K562 (cell line): Measurements from ENCODE around the gene ZBTB16. TPM values are rescaled to one million over a fixed set of nuclear protein-coding genes. Genes with fewer than 3 reads are reported as not detected.

Experiments
- ATAC-seq: fragments of 200-7000 bp; cut with Tn5 transposase; 3 replicates; pipeline ENCODE4 v1.9.1; 2020; ENCODE audit warnings: moderate library complexity
- BruUV-seq: library from RNA; stranded (reverse); fragments of 400-500 nt; replicated peaks from 2 replicates; lab custom pipeline; 2021; lab: Mats Ljungman, UMichigan
- CTCF ChIA-PET: fragments of 300-600 bp; formaldehyde crosslinking; extraction: SDS; loops from one replicate; lab custom pipeline; 2021; ENCODE audit warnings: low intra/inter-chr PET ratio; lab: Yijun Ruan, JAX
- POLR2A ChIA-PET: fragments of 300-600, 350-650 bp; sonication (Branson Sonifier 250); formaldehyde crosslinking; extraction: SDS; loops from one replicate; lab custom pipeline; 2021; ENCODE audit warnings: antibody characterized with exemption, inconsistent platforms; lab: Yijun Ruan, JAX
- DNase-seq, 4 experiments: peaks; one replicate each; pipeline versions ENCODE4 v3.0.0 to v3.0.0-alpha.2; 2011 to 2018; ENCODE audit warnings: low spot score in 3 of 4, mixed read lengths in 3 of 4; ENCODE audit errors: extremely low read depth in 1 of 4
- FAIRE-seq: peaks from 2 replicates; lab custom pipeline; 2011; peaks lifted over from hg19 to GRCh38; lab: Jason Lieb, UNC
- H2AFZ ChIP-seq: 2 replicates; pipeline ENCODE4 v1.6.0; 2011; ENCODE audit warnings: low read depth, low read length, control low read depth, inconsistent platforms
- H3K27ac ChIP-seq: fragments of 200-600 bp; 3 replicates; pipeline ENCODE4 v1.8.0; 2011; ENCODE audit warnings: low read depth, mild to moderate bottlenecking, control low read depth, inconsistent platforms, low read length, moderate library complexity, mixed read lengths; ENCODE audit errors: extremely low read depth
- H3K27me3 ChIP-seq, 2 experiments: fragments of 300-600 bp in 1 of 2; 2 replicates in 1 of 2; 3 replicates in 1 of 2; pipeline versions ENCODE4 v1.6.0 to v1.8.0; 2011; ENCODE audit warnings: inconsistent platforms in 2 of 2, low read length in 2 of 2, mild to moderate bottlenecking in 1 of 2, mixed read lengths in 1 of 2, moderate library complexity in 1 of 2; ENCODE audit not compliant: control insufficient read depth in 2 of 2, insufficient read depth in 2 of 2
- H3K36me3 ChIP-seq: fragments of 300-600 bp; 3 replicates; pipeline ENCODE4 v1.8.0; 2011; ENCODE audit warnings: mild to moderate bottlenecking, low read length, inconsistent platforms; ENCODE audit not compliant: control insufficient read depth, insufficient read depth
- H3K4me1 ChIP-seq, 2 experiments: fragments of 200-600 bp in 1 of 2; replicated peaks in 1 of 2; 2 replicates in 1 of 2; 3 replicates in 1 of 2; pipeline versions ENCODE4 v1.5.1 to v1.8.0; 2011; ENCODE audit warnings: inconsistent platforms in 2 of 2, low read length in 2 of 2, mild to moderate bottlenecking in 1 of 2, mixed read lengths in 1 of 2, moderate library complexity in 1 of 2; ENCODE audit not compliant: control insufficient read depth in 2 of 2, insufficient read depth in 2 of 2
- H3K4me2 ChIP-seq: 2 replicates; pipeline ENCODE4 v1.6.1; 2011; ENCODE audit warnings: low read length, control low read depth, inconsistent platforms, mixed read lengths; ENCODE audit not compliant: insufficient read depth
- H3K4me3 ChIP-seq: fragments of 200-600 bp; sonication (generic), shearing (Covaris generic); 2 replicates; pipeline ENCODE4 v1.5.1; 2016; ENCODE audit warnings: control low read depth, inconsistent platforms
- H3K79me2 ChIP-seq: fragments of 200-600 bp; 3 replicates; pipeline ENCODE4 v1.8.0; 2011; ENCODE audit warnings: low read length, inconsistent platforms; ENCODE audit not compliant: control insufficient read depth, insufficient read depth
- H3K9ac ChIP-seq, 2 experiments: 2 replicates each; pipeline versions ENCODE4 v1.6.0 to v1.6.1; 2011; ENCODE audit warnings: low read depth in 2 of 2, low read length in 2 of 2, control low read depth in 1 of 2, inconsistent platforms in 1 of 2, mild to moderate bottlenecking in 1 of 2, mixed read lengths in 1 of 2; ENCODE audit not compliant: insufficient read depth in 1 of 2
- H3K9me1 ChIP-seq: one replicate; pipeline ENCODE4 v1.6.0; 2011; ENCODE audit warnings: inconsistent platforms, mild to moderate bottlenecking, low read length, moderate library complexity; ENCODE audit not compliant: control insufficient read depth, insufficient read depth
- H3K9me3 ChIP-seq: replicated peaks from 2 replicates; pipeline ENCODE4 v1.5.1; 2011; ENCODE audit warnings: low read depth, low read length, inconsistent platforms; ENCODE audit not compliant: control insufficient read depth, insufficient read depth
- H4K20me1 ChIP-seq: replicated peaks from 2 replicates; pipeline ENCODE4 v1.6.1; 2011; ENCODE audit warnings: low read length, inconsistent platforms, mixed read lengths; ENCODE audit not compliant: control insufficient read depth, insufficient read depth
- PRPF4 ChIP-seq: fragments of 200-400 bp; formaldehyde crosslinking; IDR thresholded peaks from one replicate; pipeline ENCODE4 v1.6.1; 2017; ENCODE audit warnings: low read length, low read depth, mild to moderate bottlenecking; ENCODE audit not compliant: insufficient read depth, poor library complexity, severe bottlenecking
- ZBTB17 ChIP-seq: fragments of 450-650 bp; formaldehyde crosslinking; IDR thresholded peaks from 2 replicates; pipeline ENCODE4 v1.4.0; 2020; ENCODE audit warnings: mild to moderate bottlenecking
- ZNF277 ChIP-seq: fragments of 250-450 bp; sonication (Bioruptor Pico); IDR thresholded peaks from 2 replicates; pipeline ENCODE4 v1.8.0; 2022; ENCODE audit warnings: inconsistent platforms, mild to moderate bottlenecking, moderate library complexity, borderline replicate concordance
- ZNF444 ChIP-seq: fragments of 250-450 bp; sonication (Bioruptor Pico); IDR thresholded peaks from 2 replicates; pipeline ENCODE4 v1.4.0; 2020; ENCODE audit warnings: mild to moderate bottlenecking, moderate library complexity
- WGBS: fragments of 100-300 bp; shearing (Covaris generic); methylation state at CpG from one replicate; pipeline ENCODE4 v1.1.6; 2016; ENCODE audit warnings: low coverage, mixed read lengths; ENCODE audit not compliant: insufficient coverage; ENCODE audit errors: missing lambda C conversion rate; 5-methylcytosine and 5-hydroxymethylcytosine counted together
- in situ Hi-C: fragments of 300-500 bp; cut with MboI; formaldehyde crosslinking; loops from 4 replicates; pipeline ENCODE4 v1.15.0; 2018; ENCODE audit warnings: inconsistent platforms, mixed read lengths
- intact Hi-C: fragments of 100-400 bp; cut with micrococcal nuclease; formaldehyde crosslinking; loops from 2 replicates; pipeline ENCODE4 v1.14.2; 2022
- polyA plus RNA-seq, 8 experiments: library from polyadenylated mRNA; depleted of rRNA in 4 of 8; stranded (reverse) in 5 of 8; unstranded in 3 of 8; fragments of >200 nt; fragmentation: Nextera tagmentation in 2 of 8; fragmentation: Illumina TruSeq in 1 of 8; extraction: Ambion mirVana in 2 of 8; extraction: Trizol in 1 of 8; gene quantifications; 2 replicates each; pipeline versions ENCODE4 v1.2.1 to v1.2.3, GENCODE V29; 2011 to 2014; ENCODE audit warnings: inconsistent platforms in 1 of 8, missing spikeins in 1 of 8
- total RNA-seq, 7 experiments: library from RNA; depleted of rRNA in 6 of 7; stranded (reverse); fragments of >200 nt in 6 of 7; fragmentation: Illumina TruSeq in 2 of 7; extraction: Trizol in 2 of 7; gene quantifications; 2 replicates each; pipeline versions ENCODE4 v1.2.1 to v1.2.3, GENCODE V29; 2011 to 2021; ENCODE audit warnings: low replicate concordance in 1 of 7
- TF ChIP-seq, protein P1 (sequence below), 2 experiments: fragments of 450-650 bp; IDR thresholded peaks; 2 replicates each; pipeline ENCODE4 v1.6.1; 2016

Gene ZBTB16
- total and polyA plus RNA-seq, 9 of the 15 experiments (the other 6 are each of a cell fraction or from before 2014, with no cell fraction given): 0.06 to 0.40 (median 0.24) TPM; not detected in 4

- no peak for TF ChIP-seq ZNF277
- no peak for TF ChIP-seq ZNF444 (CRISPR knock-in tag)
- peak; percentile 93 for TF ChIP-seq ZBTB17 (CRISPR knock-in tag)
- TF ChIP-seq, protein P1, sequence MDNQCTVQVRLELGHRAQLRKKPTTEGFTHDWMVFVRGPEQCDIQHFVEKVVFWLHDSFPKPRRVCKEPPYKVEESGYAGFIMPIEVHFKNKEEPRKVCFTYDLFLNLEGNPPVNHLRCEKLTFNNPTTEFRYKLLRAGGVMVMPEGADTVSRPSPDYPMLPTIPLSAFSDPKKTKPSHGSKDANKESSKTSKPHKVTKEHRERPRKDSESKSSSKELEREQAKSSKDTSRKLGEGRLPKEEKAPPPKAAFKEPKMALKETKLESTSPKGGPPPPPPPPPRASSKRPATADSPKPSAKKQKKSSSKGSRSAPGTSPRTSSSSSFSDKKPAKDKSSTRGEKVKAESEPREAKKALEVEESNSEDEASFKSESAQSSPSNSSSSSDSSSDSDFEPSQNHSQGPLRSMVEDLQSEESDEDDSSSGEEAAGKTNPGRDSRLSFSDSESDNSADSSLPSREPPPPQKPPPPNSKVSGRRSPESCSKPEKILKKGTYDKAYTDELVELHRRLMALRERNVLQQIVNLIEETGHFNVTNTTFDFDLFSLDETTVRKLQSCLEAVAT (IDR thresholded peaks at IDR 0.05): peak in 1 of 2 experiments; percentile 52; a peak in 1 of 4 replicates
- TF ChIP-seq PRPF4: no peak
- no peak for ATAC-seq
- Histone ChIP-seq H3K27ac (no peak overlapping the region), H3K9me3 (no peaks in the 10 kb centered on the region), H3K79me2 (no peaks in the 10 kb centered on the region), H3K9me1 (peaks cover 4% of the 10 kb centered on the region), H3K4me1 (peaks cover 15% of the 10 kb centered on the region in 2 experiments; a peak in 4 of 5 replicates), H3K27me3 (no peaks in the 10 kb centered on the region), H2AFZ (0 out of 2 replicates have a peak overlapping the region, but pooled peaks have one; percentile 15), H3K4me3 (no peak overlapping the region), H3K9ac (no peak overlapping the region), H3K36me3 (no peaks in the 10 kb centered on the region), H3K4me2 (no peak overlapping the region), H4K20me1 (no peaks in the 10 kb centered on the region)
- FAIRE-seq: no peak
- in situ Hi-C loops: no loop called here
- POLR2A ChIA-PET: no interaction called here
- 82% methylated on average over 10 of the region's 11 CpGs for whole genome bisulfite sequencing
- no peak for DNase-seq
- CTCF ChIA-PET: no interaction called here
- no TSS peak for BruUV-seq
- intact Hi-C loops: loop anchor here (5.0 kb wide), 1 partner anchor 50 kb away; no protein-coding TSS in a partner anchor
These were observed 187.7 kb downstream of the ZBTB16 start for GRCh38 chr11:114247070-114247789.
